H1 (cell line): ENCODE data around the gene FPGS.

Source experiments
- CHD1 ChIP-seq: IDR thresholded peaks from 2 replicates; pipeline ENCODE4 v1.6.1; 2012; ENCODE audit warnings: low read depth, low read length, improper control_type of control experiment
- CREB1 ChIP-seq: IDR thresholded peaks from 2 replicates; pipeline ENCODE4 v1.6.1; 2012; ENCODE audit warnings: inconsistent platforms
- EP300 ChIP-seq, 2 experiments: IDR thresholded peaks; 1 replicate in 1 of 2; 2 replicates in 1 of 2; pipeline ENCODE4 v1.6.1; 2011 to 2012; ENCODE audit warnings: low read depth in 2 of 2, low read length in 2 of 2, mild to moderate bottlenecking in 2 of 2, borderline replicate concordance in 1 of 2, inconsistent platforms in 1 of 2, moderate library complexity in 1 of 2
- SIN3A ChIP-seq, 2 experiments: IDR thresholded peaks in 1 of 2; conservative IDR thresholded peaks in 1 of 2; 2 replicates each; pipeline ENCODE4 v1.6.1; 2011 to 2012; ENCODE audit warnings: low read length in 2 of 2, improper control_type of control experiment in 1 of 2, low read depth in 1 of 2, mild to moderate bottlenecking in 1 of 2
- TF ChIP-seq, protein P1 (sequence below): IDR thresholded peaks from 2 replicates; pipeline ENCODE4 v1.6.1; 2011; ENCODE audit warnings: low read length, improper control_type of control experiment

DNA sequence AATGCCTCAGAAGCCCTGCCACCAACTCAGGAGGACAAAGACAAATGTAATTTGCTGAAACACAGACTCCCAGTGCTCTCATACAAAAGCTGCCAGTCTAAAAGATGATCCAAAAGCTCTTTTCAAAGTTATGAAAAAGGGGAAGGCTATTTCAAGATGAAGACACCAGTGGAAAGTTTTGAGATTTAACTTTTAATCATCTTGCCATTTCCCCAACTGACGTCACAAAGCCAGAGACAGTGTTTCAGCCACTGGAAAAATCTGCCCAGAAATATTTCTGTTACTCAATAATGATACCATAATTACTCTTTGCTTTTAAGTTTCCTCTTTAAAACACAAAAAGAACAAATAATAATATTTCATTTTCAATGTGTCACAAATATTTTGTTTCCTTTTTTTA, 30.9 kb downstream of the FPGS start:
- TF ChIP-seq SIN3A (conservative IDR thresholded peaks at IDR 0.05 in 1 of 2, IDR thresholded peaks at IDR 0.05 in 1 of 2; ENCODE audit: low read depth in 1 of 2, low read length in 2 of 2) (no peak), EP300 (IDR thresholded peaks at IDR 0.05; ENCODE audit: borderline replicate concordance in 1 of 2, low read depth in 2 of 2, low read length in 2 of 2) (no peak), CREB1 (no peak), CHD1 (no peak)
- TF ChIP-seq, protein P1, sequence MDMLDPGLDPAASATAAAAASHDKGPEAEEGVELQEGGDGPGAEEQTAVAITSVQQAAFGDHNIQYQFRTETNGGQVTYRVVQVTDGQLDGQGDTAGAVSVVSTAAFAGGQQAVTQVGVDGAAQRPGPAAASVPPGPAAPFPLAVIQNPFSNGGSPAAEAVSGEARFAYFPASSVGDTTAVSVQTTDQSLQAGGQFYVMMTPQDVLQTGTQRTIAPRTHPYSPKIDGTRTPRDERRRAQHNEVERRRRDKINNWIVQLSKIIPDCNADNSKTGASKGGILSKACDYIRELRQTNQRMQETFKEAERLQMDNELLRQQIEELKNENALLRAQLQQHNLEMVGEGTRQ: no peak
